Natural killer cell (primary cell): Measurements from ENCODE around the gene ERC1. TPM values are rescaled to one million over a fixed set of nuclear protein-coding genes. Genes with fewer than 3 reads are reported as not detected.

Source experiments
- ATAC-seq, 3 donors: fragments of 150-1000 bp in 2 of 3; fragments of 200-7000 bp in 1 of 3; cut with Tn5 transposase; 1 replicate in 1 of 3; 2 replicates in 2 of 3; pipeline ENCODE4 v1.10.0; 2021; ENCODE audit warnings: mild to moderate bottlenecking in 2 of 3, moderate library complexity in 2 of 3
- DNase-seq, 2 donors: peaks; one replicate each; pipeline versions ENCODE4 v3.0.0 to v3.0.0-alpha.2; 2013 to 2021; ENCODE audit warnings: mixed read lengths in 1 of 2
- H3K27ac ChIP-seq: one replicate; pipeline ENCODE4 v1.5.1; 2013; ENCODE audit warnings: mild to moderate bottlenecking, low read length
- H3K27me3 ChIP-seq: one replicate; pipeline ENCODE4 v1.6.1; 2013; ENCODE audit warnings: low read length; ENCODE audit not compliant: control insufficient read depth, insufficient read depth
- H3K36me3 ChIP-seq: one replicate; pipeline ENCODE4 v1.6.1; 2013; ENCODE audit warnings: low read length; ENCODE audit not compliant: control insufficient read depth, insufficient read depth
- H3K4me1 ChIP-seq: one replicate; pipeline ENCODE4 v1.6.1; 2013; ENCODE audit warnings: low read length; ENCODE audit not compliant: control insufficient read depth, insufficient read depth
- H3K4me3 ChIP-seq: one replicate; pipeline ENCODE4 v1.5.1; 2013; ENCODE audit warnings: low read length
- H3K9me3 ChIP-seq: one replicate; pipeline ENCODE4 v1.6.1; 2013; ENCODE audit warnings: low read length; ENCODE audit not compliant: control insufficient read depth, insufficient read depth
- H3K27ac Mint-ChIP-seq, 2 donors: one replicate each; pipeline ENCODE4 v1.8.0; 2022; ENCODE audit warnings: mild to moderate bottlenecking in 2 of 2, mixed read lengths in 2 of 2, moderate library complexity in 1 of 2
- H3K27me3 Mint-ChIP-seq, 2 donors: one replicate each; pipeline ENCODE4 v1.8.0; 2022; ENCODE audit warnings: low read depth in 2 of 2, mixed read lengths in 2 of 2
- H3K36me3 Mint-ChIP-seq: one replicate; pipeline ENCODE4 v1.8.0; 2022; ENCODE audit warnings: mixed read lengths
- H3K4me1 Mint-ChIP-seq, 2 donors: one replicate each; pipeline ENCODE4 v1.8.0; 2022; ENCODE audit warnings: mixed read lengths in 2 of 2
- H3K4me3 Mint-ChIP-seq: one replicate; pipeline ENCODE4 v1.8.0; 2022; ENCODE audit warnings: mild to moderate bottlenecking, moderate library complexity, mixed read lengths
- H3K9me3 Mint-ChIP-seq, 2 donors: one replicate each; pipeline ENCODE4 v1.8.0; 2022; ENCODE audit warnings: mixed read lengths in 2 of 2
- CTCF ChIP-seq: fragments of 200-600 bp; IDR thresholded peaks from one replicate; pipeline ENCODE4 v1.8.0; 2022; ENCODE audit warnings: antibody characterized with exemption
- WGBS: methylation state at CpG from one replicate; pipeline ENCODE4 v1.1.7; 2013; ENCODE audit warnings: missing lambda C conversion rate; ENCODE audit not compliant: insufficient coverage; 5-methylcytosine and 5-hydroxymethylcytosine counted together
- intact Hi-C: fragments of 100-400 bp; cut with micrococcal nuclease; formaldehyde crosslinking; loops from one replicate; pipeline ENCODE4 v1.14.2; 2022
- total RNA-seq, 4 donors: library from RNA; stranded (reverse); fragments of 120-200 nt in 1 of 4; gene quantifications; one replicate each; pipeline versions ENCODE4 v1.2.3 to v1.2.4, GENCODE V29; 2013 to 2022

Gene ERC1
- total RNA-seq, 3 donors from 2014 or later (not counting 1 experiment from before 2014, with no cell fraction given): 43.5 to 54.0 (median 44.9) TPM

DNA sequence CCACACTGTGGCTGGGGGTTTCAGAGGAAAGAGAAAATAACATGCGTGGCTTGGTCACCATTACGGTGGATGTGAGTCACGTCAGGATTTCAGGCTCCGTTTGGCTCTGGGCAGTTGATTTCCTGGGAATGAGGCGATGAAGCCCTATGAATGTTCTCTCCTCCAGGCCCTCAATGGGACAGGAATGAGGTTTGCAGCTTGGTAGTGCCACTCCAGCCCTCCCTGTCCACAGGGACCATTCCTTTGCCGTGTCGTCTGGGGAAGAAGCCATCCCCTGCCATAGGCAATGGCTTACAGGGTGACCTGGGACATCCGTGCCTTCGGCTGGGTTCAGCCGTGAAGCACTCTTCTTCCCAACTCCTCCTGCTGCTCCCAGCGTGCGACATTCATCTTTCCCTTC is 508.3 kb downstream of the ERC1 start:
- Histone ChIP-seq H3K4me3 (no peak overlapping the region), H3K36me3 (no peaks in the 10 kb centered on the region), H3K27ac (no peak overlapping the region), H3K4me1 (peaks cover 5% of the 10 kb centered on the region), H3K27me3 (no peaks in the 10 kb centered on the region), H3K9me3 (no peaks in the 10 kb centered on the region)
- Mint-ChIP-seq H3K27me3 (peaks cover 9 to 19% of the 10 kb centered on the region in 2 donors), H3K9me3 (no peaks in the 10 kb centered on the region), H3K27ac (no peak overlapping the region), H3K4me1 (peaks cover 2 to 3% of the 10 kb centered on the region in 2 donors), H3K36me3 (no peaks in the 10 kb centered on the region), H3K4me3 (no peak overlapping the region)
- no peak for TF ChIP-seq CTCF
- WGBS: 91% methylated on average over 12 of the region's 12 CpGs
- DNase-seq (no peak), ATAC-seq (no peak)
- intact Hi-C loops: no loop called here

GRCh38 chr12:1500095-1500801 is 509.2 kb downstream of the ERC1 start:
- H3K4me3 Mint-ChIP-seq: no peak overlapping the region
- intact Hi-C loops: no loop called here
- H3K9me3 Mint-ChIP-seq: no peaks in the 10 kb centered on the region
- no peaks in the 10 kb centered on the region for H3K36me3 Mint-ChIP-seq
- H3K36me3 ChIP-seq: no peaks in the 10 kb centered on the region
- WGBS: 85% methylated on average over 36 of the region's 36 CpGs
- no peak for TF ChIP-seq CTCF
- no peaks in the 10 kb centered on the region for H3K9me3 ChIP-seq
- peaks cover 18 to 28% of the 10 kb centered on the region in 2 donors for H3K27me3 Mint-ChIP-seq
- no peaks in the 10 kb centered on the region for H3K27me3 ChIP-seq
- peaks cover 9% of the 10 kb centered on the region for H3K4me1 ChIP-seq
- DNase-seq: no peak
- H3K4me1 Mint-ChIP-seq: peaks cover 10 to 11% of the 10 kb centered on the region in 2 donors
- ATAC-seq: no peak
- no peak overlapping the region for H3K27ac Mint-ChIP-seq
- no peak overlapping the region for H3K4me3 ChIP-seq
- no peak overlapping the region for H3K27ac ChIP-seq

GRCh38 chr12:1501001-1501400 is 510.0 kb downstream of the ERC1 start:
- no peak overlapping the region for H3K4me3 Mint-ChIP-seq
- H3K36me3 Mint-ChIP-seq: no peaks in the 10 kb centered on the region
- Histone ChIP-seq H3K9me3 (no peaks in the 10 kb centered on the region), H3K4me1 (peaks cover 9% of the 10 kb centered on the region), H3K27ac (no peak overlapping the region), H3K4me3 (no peak overlapping the region), H3K27me3 (no peaks in the 10 kb centered on the region), H3K36me3 (no peaks in the 10 kb centered on the region)
- ATAC-seq (no peak), DNase-seq (no peak)
- H3K27ac Mint-ChIP-seq: no peak overlapping the region
- peaks cover 10 to 11% of the 10 kb centered on the region in 2 donors for H3K4me1 Mint-ChIP-seq
- H3K27me3 Mint-ChIP-seq: peaks cover 18 to 33% of the 10 kb centered on the region in 2 donors
- intact Hi-C loops: no loop called here
- no peaks in the 10 kb centered on the region for H3K9me3 Mint-ChIP-seq
- 84% methylated on average over 7 of the region's 10 CpGs for WGBS
- no peak for TF ChIP-seq CTCF
